Activated naive CD8-positive, alpha-beta T cell treated with anti-CD3 and anti-CD28 coated beads, Interleukin-2, amount 50 U/mL, for 24 hours (primary cell): ENCODE data around the gene BIRC5.
"Not testable (repeated sequence)": the region's sequence is repeated elsewhere in the genome, so short reads cannot be mapped to it uniquely, and the experiment has no call there.

ENCODE experiments used
- ATAC-seq: fragments of 150-1000 bp; cut with Tn5 transposase; one replicate; pipeline ENCODE4 v1.10.0; 2021
- DNase-seq: peaks from one replicate; pipeline ENCODE4 v3.0.0; 2021
- H3K27ac Mint-ChIP-seq: one replicate; pipeline ENCODE4 v1.8.0; 2021; ENCODE audit warnings: mild to moderate bottlenecking, mixed read lengths
- H3K27me3 Mint-ChIP-seq: one replicate; pipeline ENCODE4 v1.8.0; 2021; ENCODE audit warnings: mixed read lengths
- H3K36me3 Mint-ChIP-seq: one replicate; pipeline ENCODE4 v1.8.0; 2021; ENCODE audit warnings: low read depth, mixed read lengths
- H3K4me1 Mint-ChIP-seq: one replicate; pipeline ENCODE4 v1.8.0; 2021; ENCODE audit warnings: mixed read lengths
- H3K4me3 Mint-ChIP-seq: one replicate; pipeline ENCODE4 v1.8.0; 2021; ENCODE audit warnings: mild to moderate bottlenecking, moderate library complexity, mixed read lengths
- H3K9me3 Mint-ChIP-seq: one replicate; pipeline ENCODE4 v1.8.0; 2021; ENCODE audit warnings: mixed read lengths

Gene BIRC5

GRCh38 chr17:78214016-78214705, at the start of gene BIRC5:
Gene BIRC5 (plus strand): TSS chr17:78214253. CDS start chr17:78214317, 64 bp downstream.
- Mint-ChIP-seq H3K9me3 (no peaks in the 10 kb centered on the region), H3K4me1 (peaks cover 13% of the 10 kb centered on the region), H3K4me3 (peak within 1 kb of the TSS; percentile 93), H3K36me3 (peaks cover 24% of the 10 kb centered on the region), H3K27me3 (no peaks in the 10 kb centered on the region), H3K27ac (peak within 1 kb of the TSS; percentile 86)
- peak; percentile 95 for DNase-seq
- ATAC-seq = peak; percentile 100

- H3K4me1 Mint-ChIP-seq = peaks cover 7% of the 10 kb centered on the region
- H3K9me3 Mint-ChIP-seq = no peaks in the 10 kb centered on the region
- H3K36me3 Mint-ChIP-seq = no peaks in the 10 kb centered on the region
- ATAC-seq = no peak
- H3K4me3 Mint-ChIP-seq = no peak overlapping the region
- H3K27ac Mint-ChIP-seq = no peak overlapping the region
- no peaks in the 10 kb centered on the region for H3K27me3 Mint-ChIP-seq
- DNase-seq = no peak
These were observed 49.1 kb upstream of the BIRC5 start for GRCh38 chr17:78164748-78165607.

GRCh38 chr17:78166416-78166815, 47.6 kb upstream of the BIRC5 start:
- no peak for DNase-seq
- Mint-ChIP-seq H3K36me3 (peaks cover 3% of the 10 kb centered on the region), H3K4me3 (no peak overlapping the region), H3K9me3 (no peaks in the 10 kb centered on the region), H3K27ac (no peak overlapping the region), H3K4me1 (peaks cover 16% of the 10 kb centered on the region), H3K27me3 (no peaks in the 10 kb centered on the region)
- ATAC-seq = no peak

GRCh38 chr17:78168242-78168902, 45.7 kb upstream of the BIRC5 start, which contains the start of gene SYNGR2:
Gene SYNGR2 (plus strand): TSS chr17:78168581. CDS start chr17:78168617, 36 bp downstream.
- Mint-ChIP-seq H3K27me3 (no peaks in the 10 kb centered on the region), H3K4me3 (peak within 1 kb of the TSS; percentile 78)

GRCh38 chr17:78168903-78169793, 44.9 kb upstream of the BIRC5 start:
- peaks cover 25% of the 10 kb centered on the region for H3K36me3 Mint-ChIP-seq
- no peaks in the 10 kb centered on the region for H3K9me3 Mint-ChIP-seq
- ATAC-seq (peak; percentile 9), DNase-seq (peak; percentile 73)
- no peaks in the 10 kb centered on the region for H3K27me3 Mint-ChIP-seq
- H3K4me1 Mint-ChIP-seq = peaks cover 43% of the 10 kb centered on the region
- H3K27ac Mint-ChIP-seq = peak overlapping the region; percentile 64
- peak overlapping the region; percentile 78 for H3K4me3 Mint-ChIP-seq

More at GRCh38 chr17:78168242-78168902, 45.7 kb upstream of the BIRC5 start, which contains the start of gene SYNGR2:
- ATAC-seq (peak; percentile 74), DNase-seq (peak; percentile 91)
- Mint-ChIP-seq H3K9me3 (no peaks in the 10 kb centered on the region), H3K27ac (peak within 1 kb of the TSS; percentile 64), H3K4me1 (peaks cover 36% of the 10 kb centered on the region), H3K36me3 (peaks cover 17% of the 10 kb centered on the region)

- no peaks in the 10 kb centered on the region for H3K27me3 Mint-ChIP-seq
- peaks cover 46% of the 10 kb centered on the region for H3K4me1 Mint-ChIP-seq
- H3K4me3 Mint-ChIP-seq = peak overlapping the region; percentile 78
- peak overlapping the region; percentile 75 for H3K27ac Mint-ChIP-seq
- peaks cover 31% of the 10 kb centered on the region for H3K36me3 Mint-ChIP-seq
- ATAC-seq (no peak), DNase-seq (no peak)
- H3K9me3 Mint-ChIP-seq = no peaks in the 10 kb centered on the region
These were observed 43.1 kb upstream of the BIRC5 start for GRCh38 chr17:78170692-78171590.

- ATAC-seq, H3K27me3 Mint-ChIP-seq, DNase-seq, H3K9me3 Mint-ChIP-seq: not testable (repeated sequence)
- Mint-ChIP-seq H3K4me1 (peaks cover 51% of the 10 kb centered on the region), H3K27ac (peak overlapping the region; percentile 75), H3K4me3 (peak overlapping the region; percentile 54), H3K36me3 (peaks cover 33% of the 10 kb centered on the region)
These were observed 42.3 kb upstream of the BIRC5 start for GRCh38 chr17:78171591-78172248.

- Mint-ChIP-seq H3K27ac (peak overlapping the region; percentile 80), H3K27me3 (no peaks in the 10 kb centered on the region), H3K36me3 (peaks cover 33% of the 10 kb centered on the region), H3K9me3 (no peaks in the 10 kb centered on the region), H3K4me3 (peak overlapping the region; percentile 54), H3K4me1 (peaks cover 57% of the 10 kb centered on the region)
- ATAC-seq = no peak
- peak; percentile 18 for DNase-seq
These were observed 41.6 kb upstream of the BIRC5 start for GRCh38 chr17:78172249-78173051.

- Mint-ChIP-seq H3K27ac (peak overlapping the region; percentile 80), H3K4me3 (peak overlapping the region; percentile 32), H3K36me3 (peaks cover 33% of the 10 kb centered on the region), H3K4me1 (peaks cover 57% of the 10 kb centered on the region), H3K9me3 (no peaks in the 10 kb centered on the region), H3K27me3 (no peaks in the 10 kb centered on the region)
- DNase-seq = no peak
- ATAC-seq = peak; percentile 11
These were observed 40.8 kb upstream of the BIRC5 start for GRCh38 chr17:78173097-78173715.

GRCh38 chr17:78174346-78174869, 39.6 kb upstream of the BIRC5 start:
- H3K9me3 Mint-ChIP-seq = no peaks in the 10 kb centered on the region
- no peaks in the 10 kb centered on the region for H3K27me3 Mint-ChIP-seq
- H3K36me3 Mint-ChIP-seq = peaks cover 39% of the 10 kb centered on the region
- no peak overlapping the region for H3K4me3 Mint-ChIP-seq
- DNase-seq = no peak
- ATAC-seq = no peak
- peak overlapping the region; percentile 22 for H3K27ac Mint-ChIP-seq
- peaks cover 57% of the 10 kb centered on the region for H3K4me1 Mint-ChIP-seq

GRCh38 chr17:78174870-78175642, 39.0 kb upstream of the BIRC5 start:
- Mint-ChIP-seq H3K9me3 (no peaks in the 10 kb centered on the region), H3K27me3 (no peaks in the 10 kb centered on the region), H3K36me3 (peaks cover 46% of the 10 kb centered on the region), H3K27ac (no peak overlapping the region), H3K4me1 (peaks cover 58% of the 10 kb centered on the region), H3K4me3 (no peak overlapping the region)
- DNase-seq (no peak), ATAC-seq (no peak)
